HepG2 (cell line): Measurements from ENCODE around the gene WDR11.

ENCODE experiments used
- ASH2L ChIP-seq: fragments of 300-600, 200-600 bp; sonication (generic); IDR thresholded peaks from 2 replicates; pipeline ENCODE4 v1.7.0; 2017; ENCODE audit warnings: low read depth, mild to moderate bottlenecking, moderate library complexity, mixed read lengths, low read length; ENCODE audit not compliant: insufficient read length
- BHLHE40 ChIP-seq: IDR thresholded peaks from 2 replicates; pipeline ENCODE4 v1.6.1; 2011; ENCODE audit warnings: low read length, improper control_type of control experiment
- HNRNPK ChIP-seq: fragments of 200-400 bp; formaldehyde crosslinking; IDR thresholded peaks from 2 replicates; pipeline ENCODE4 v1.6.1; 2018; ENCODE audit warnings: low read length, low read depth, moderate library complexity, mild to moderate bottlenecking; ENCODE audit not compliant: poor library complexity, severe bottlenecking
- NFAT5 ChIP-seq: sonication (generic); formaldehyde crosslinking; IDR thresholded peaks from 2 replicates; pipeline ENCODE4 v1.4.0; 2020; ENCODE audit warnings: missing genetic modification reagents
- REST ChIP-seq, 2 experiments: IDR thresholded peaks; 2 replicates each; pipeline ENCODE4 v1.6.1; 2011 to 2012; ENCODE audit warnings: low read length in 2 of 2, borderline replicate concordance in 1 of 2, low read depth in 1 of 2, mild to moderate bottlenecking in 1 of 2, moderate library complexity in 1 of 2
- REXO4 ChIP-seq: sonication (generic); formaldehyde crosslinking; IDR thresholded peaks from 2 replicates; pipeline ENCODE4 v1.8.0; 2022; ENCODE audit warnings: missing genetic modification reagents, mild to moderate bottlenecking, borderline replicate concordance
- TF ChIP-seq, protein P1 (sequence below): sonication (generic); formaldehyde crosslinking; IDR thresholded peaks from 2 replicates; pipeline ENCODE4 v1.5.0; 2020; ENCODE audit warnings: mild to moderate bottlenecking, missing genetic modification reagents, moderate library complexity

DNA sequence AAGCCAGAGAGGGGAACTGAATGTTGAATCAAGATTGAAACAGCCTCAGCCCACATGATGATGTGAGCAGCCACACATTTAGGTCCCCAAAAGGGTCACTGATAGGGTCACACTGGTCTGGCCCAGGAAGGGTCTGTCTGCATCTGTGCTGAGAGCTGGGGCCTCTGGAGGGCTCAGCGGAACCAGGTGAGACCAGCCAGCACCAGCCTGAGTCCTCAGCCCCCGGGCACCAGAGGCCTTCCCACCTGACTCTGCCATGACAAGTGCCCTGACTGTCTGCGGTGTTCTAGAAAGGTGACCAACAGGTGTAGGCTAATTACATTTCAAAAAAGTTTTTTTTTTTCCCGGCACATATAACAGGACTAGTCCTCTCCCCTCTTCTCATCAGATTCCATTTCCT, 76.2 kb downstream of the WDR11 start:
- TF ChIP-seq REST (IDR thresholded peaks at IDR 0.05; ENCODE audit: borderline replicate concordance in 1 of 2, low read depth in 1 of 2, low read length in 2 of 2) (no peak), ASH2L (no peak), NFAT5 (no peak), BHLHE40 (no peak), HNRNPK (no peak), REXO4 (CRISPR knock-in tag) (no peak)
- TF ChIP-seq, protein P1, sequence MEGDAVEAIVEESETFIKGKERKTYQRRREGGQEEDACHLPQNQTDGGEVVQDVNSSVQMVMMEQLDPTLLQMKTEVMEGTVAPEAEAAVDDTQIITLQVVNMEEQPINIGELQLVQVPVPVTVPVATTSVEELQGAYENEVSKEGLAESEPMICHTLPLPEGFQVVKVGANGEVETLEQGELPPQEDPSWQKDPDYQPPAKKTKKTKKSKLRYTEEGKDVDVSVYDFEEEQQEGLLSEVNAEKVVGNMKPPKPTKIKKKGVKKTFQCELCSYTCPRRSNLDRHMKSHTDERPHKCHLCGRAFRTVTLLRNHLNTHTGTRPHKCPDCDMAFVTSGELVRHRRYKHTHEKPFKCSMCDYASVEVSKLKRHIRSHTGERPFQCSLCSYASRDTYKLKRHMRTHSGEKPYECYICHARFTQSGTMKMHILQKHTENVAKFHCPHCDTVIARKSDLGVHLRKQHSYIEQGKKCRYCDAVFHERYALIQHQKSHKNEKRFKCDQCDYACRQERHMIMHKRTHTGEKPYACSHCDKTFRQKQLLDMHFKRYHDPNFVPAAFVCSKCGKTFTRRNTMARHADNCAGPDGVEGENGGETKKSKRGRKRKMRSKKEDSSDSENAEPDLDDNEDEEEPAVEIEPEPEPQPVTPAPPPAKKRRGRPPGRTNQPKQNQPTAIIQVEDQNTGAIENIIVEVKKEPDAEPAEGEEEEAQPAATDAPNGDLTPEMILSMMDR (CRISPR knock-in tag), result no peak
